DOHH2 (cell line): ENCODE data around the gene ILDR2.

Source experiments
- CTCF ChIP-seq: fragments of 200-600 bp; sonication (generic); IDR thresholded peaks from one replicate; pipeline ENCODE4 v1.5.1; 2014; ENCODE audit warnings: antibody characterized with exemption, mild to moderate bottlenecking, low read depth, low read length; ENCODE audit not compliant: poor library complexity, severe bottlenecking
- EZH2phosphoT487 ChIP-seq: fragments of 200-600 bp; sonication (generic); IDR thresholded peaks from 2 replicates; pipeline ENCODE4 v1.6.1; 2017; ENCODE audit warnings: borderline replicate concordance, mild to moderate bottlenecking, antibody characterized with exemption, low read length, moderate library complexity, mixed read lengths

GRCh38 chr1:166947398-166948043, 27.8 kb downstream of the ILDR2 start:
- TF ChIP-seq CTCF = no peak
- TF ChIP-seq EZH2phosphoT487 = no peak
